Activated CD4-positive, alpha-beta memory T cell treated with anti-CD3 and anti-CD28 coated beads for 36 hours (primary cell): ENCODE measurements around the gene NUP54. TPM values are rescaled to one million over a fixed set of nuclear protein-coding genes. Genes with fewer than 3 reads are reported as not detected.

ENCODE experiments used
- CTCF ChIA-PET: fragments of 350-600 bp; sonication (Branson Sonifier 250); formaldehyde crosslinking; loops from one replicate; lab custom pipeline; 2021; ENCODE audit warnings: antibody characterized with exemption, inconsistent platforms; lab: Charles Lee
- POLR2A ChIA-PET: fragments of 350-600 bp; sonication (Branson Sonifier 250); formaldehyde crosslinking; loops from one replicate; lab custom pipeline; 2021; ENCODE audit warnings: antibody characterized with exemption; lab: Charles Lee
- DNase-seq: peaks from one replicate; pipeline ENCODE4 v3.0.0-alpha.2; 2020
- H3K27ac Mint-ChIP-seq: one replicate; pipeline ENCODE4 v1.8.0; 2021; ENCODE audit warnings: mixed read lengths
- H3K27me3 Mint-ChIP-seq: one replicate; pipeline ENCODE4 v1.8.0; 2021; ENCODE audit warnings: mixed read lengths
- H3K36me3 Mint-ChIP-seq: one replicate; pipeline ENCODE4 v1.8.0; 2021; ENCODE audit warnings: mixed read lengths
- H3K4me1 Mint-ChIP-seq: one replicate; pipeline ENCODE4 v1.8.0; 2021; ENCODE audit warnings: low read depth, mixed read lengths
- H3K4me3 Mint-ChIP-seq: one replicate; pipeline ENCODE4 v1.8.0; 2021; ENCODE audit warnings: mild to moderate bottlenecking, mixed read lengths
- H3K9me3 Mint-ChIP-seq: one replicate; pipeline ENCODE4 v1.8.0; 2021; ENCODE audit warnings: mixed read lengths
- intact Hi-C: fragments of 100-400 bp; cut with micrococcal nuclease; formaldehyde crosslinking; loops from one replicate; pipeline ENCODE4 v1.15.1; 2023
- total RNA-seq, 2 experiments: library from RNA; stranded (reverse); gene quantifications; one replicate each; pipeline ENCODE4 v1.2.3, GENCODE V29; 2021

Gene NUP54
- total RNA-seq, 2 experiments from 2014 or later: 51.3 to 55.9 TPM

DNA sequence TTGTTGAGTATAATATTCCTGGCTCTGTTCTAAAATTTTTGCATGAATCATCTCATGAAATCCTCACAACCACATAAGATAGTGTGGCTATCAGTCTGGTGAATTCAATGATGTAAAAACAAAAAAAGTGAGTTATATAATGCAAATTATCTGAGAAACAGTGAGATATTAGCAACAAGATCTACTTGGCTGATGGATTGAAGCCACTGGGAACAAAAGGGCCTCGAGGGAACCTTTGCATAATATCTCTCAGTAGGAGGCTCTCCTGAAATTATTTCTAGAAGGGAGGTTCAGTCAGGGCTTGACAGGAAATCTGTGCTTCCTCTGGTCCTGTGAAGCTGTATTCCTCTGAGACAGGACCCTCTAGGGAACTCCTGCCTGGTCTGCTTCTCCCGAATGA, 30.1 kb upstream of the NUP54 start:
- intact Hi-C loops: no loop called here
- ChIA-PET POLR2A (no interaction called here), CTCF (interaction anchor here (1.3 to 8.6 kb wide), 8 partner anchors 8 to 326 kb away, joined by 4 to 274 read pairs (median 10); no protein-coding TSS in a partner anchor)
- no peaks in the 10 kb centered on the region for H3K27me3 Mint-ChIP-seq
- no peak for DNase-seq
- no peaks in the 10 kb centered on the region for H3K9me3 Mint-ChIP-seq
- no peaks in the 10 kb centered on the region for H3K4me1 Mint-ChIP-seq
- no peak overlapping the region for H3K4me3 Mint-ChIP-seq
- H3K36me3 Mint-ChIP-seq: peaks cover 6% of the 10 kb centered on the region
- no peak overlapping the region for H3K27ac Mint-ChIP-seq

DNA sequence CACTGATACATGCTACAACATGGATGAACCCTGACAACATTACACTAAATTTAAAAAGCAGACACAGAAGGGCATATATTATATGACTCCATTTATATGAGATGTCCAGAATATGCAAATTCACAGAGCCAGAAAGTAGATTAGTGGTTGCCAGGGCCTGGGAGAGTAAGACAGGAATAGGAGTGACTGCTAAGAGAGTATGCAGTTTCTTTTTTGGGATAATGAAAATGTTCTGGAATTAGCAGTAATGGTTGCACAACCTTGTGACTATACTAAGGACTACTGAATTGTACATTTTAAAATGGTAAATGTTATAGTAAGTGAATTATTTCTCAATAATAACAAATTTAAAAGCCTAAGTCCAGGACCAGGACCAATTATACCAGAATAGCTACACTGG, 29.5 kb upstream of the NUP54 start:
- intact Hi-C loops: no loop called here
- H3K4me1 Mint-ChIP-seq: no peaks in the 10 kb centered on the region
- no peaks in the 10 kb centered on the region for H3K9me3 Mint-ChIP-seq
- H3K27me3 Mint-ChIP-seq: no peaks in the 10 kb centered on the region
- ChIA-PET POLR2A (no interaction called here), CTCF (interaction anchor here (1.6 to 8.6 kb wide), 2 partner anchors 199 to 327 kb away, joined by 6 to 274 read pairs; no protein-coding TSS in a partner anchor)
- no peak for DNase-seq
- peaks cover 9% of the 10 kb centered on the region for H3K36me3 Mint-ChIP-seq
- no peak overlapping the region for H3K27ac Mint-ChIP-seq
- H3K4me3 Mint-ChIP-seq: no peak overlapping the region

DNA sequence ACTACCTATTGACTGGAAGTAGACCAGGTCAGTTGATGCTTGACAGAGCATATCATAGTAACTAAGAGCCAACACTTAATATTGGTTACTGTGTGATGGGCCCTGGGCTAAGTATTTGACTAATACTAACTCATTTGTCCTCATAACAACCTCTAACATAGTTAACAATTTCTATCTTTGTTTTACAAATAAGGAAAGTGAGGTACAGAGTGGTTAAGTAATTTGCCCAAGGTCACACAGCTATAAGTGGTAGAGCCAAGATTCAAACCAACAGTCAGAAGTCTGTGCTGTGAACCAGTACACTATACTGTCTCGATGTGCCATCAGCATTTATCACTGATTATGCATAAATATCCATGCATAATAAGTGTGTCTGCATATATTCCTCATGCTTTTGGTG, 27.1 kb upstream of the NUP54 start:
- ChIA-PET CTCF (interaction anchor here (1.5 kb wide), 1 partner anchor 203 kb away, joined by 5 read pairs; no protein-coding TSS in a partner anchor), POLR2A (no interaction called here)
- H3K27ac Mint-ChIP-seq: no peak overlapping the region
- H3K27me3 Mint-ChIP-seq: no peaks in the 10 kb centered on the region
- DNase-seq: no peak
- H3K4me3 Mint-ChIP-seq: no peak overlapping the region
- H3K9me3 Mint-ChIP-seq: no peaks in the 10 kb centered on the region
- H3K4me1 Mint-ChIP-seq: no peaks in the 10 kb centered on the region
- intact Hi-C loops: no loop called here
- H3K36me3 Mint-ChIP-seq: peaks cover 9% of the 10 kb centered on the region

DNA sequence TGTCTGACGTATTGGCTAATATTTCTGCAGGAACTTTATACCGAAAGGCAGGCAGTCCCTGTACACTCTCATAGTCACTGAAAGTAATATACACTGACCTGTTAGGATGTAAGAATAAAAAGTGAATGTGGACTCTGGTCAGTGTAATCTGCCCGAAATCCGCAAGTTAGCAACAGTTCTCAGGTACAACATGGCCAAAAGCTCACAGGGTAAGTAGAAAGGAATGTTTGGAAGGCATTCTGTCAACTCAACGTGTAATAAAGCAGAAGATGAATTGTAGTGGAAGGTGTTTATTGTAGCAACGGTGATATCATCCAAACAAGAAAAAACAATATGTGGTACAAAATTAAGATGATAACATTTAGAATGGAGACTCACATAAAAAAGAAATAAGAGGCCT, 26.0 kb upstream of the NUP54 start:
- H3K36me3 Mint-ChIP-seq: peaks cover 9% of the 10 kb centered on the region
- DNase-seq: no peak
- H3K4me3 Mint-ChIP-seq: no peak overlapping the region
- ChIA-PET CTCF (interaction anchor here (1.6 kb wide), 1 partner anchor 203 kb away, joined by 6 read pairs; no protein-coding TSS in a partner anchor), POLR2A (no interaction called here)
- intact Hi-C loops: no loop called here
- H3K27ac Mint-ChIP-seq: no peak overlapping the region
- no peaks in the 10 kb centered on the region for H3K4me1 Mint-ChIP-seq
- H3K27me3 Mint-ChIP-seq: no peaks in the 10 kb centered on the region
- H3K9me3 Mint-ChIP-seq: no peaks in the 10 kb centered on the region

DNA sequence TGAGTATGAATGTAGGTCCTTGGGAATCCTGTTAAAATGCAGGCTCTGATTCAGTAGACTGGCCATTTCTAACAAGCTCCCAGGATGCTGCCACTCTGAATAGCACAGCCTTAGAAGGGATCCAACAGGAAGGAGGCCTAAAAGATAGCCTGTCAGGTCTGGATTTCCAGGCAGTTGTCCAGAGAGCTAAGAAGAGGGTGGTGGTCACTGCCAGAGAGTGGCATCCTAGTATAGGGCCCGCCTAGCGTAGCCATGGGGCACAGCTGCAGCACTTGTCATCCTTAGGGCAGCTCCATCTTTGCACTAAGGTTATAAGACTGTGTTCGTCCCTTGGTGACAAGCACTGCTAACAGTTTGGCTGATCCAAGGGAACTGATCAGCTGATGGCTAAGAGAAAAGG, 20.5 kb upstream of the NUP54 start:
- peaks cover 5% of the 10 kb centered on the region for H3K36me3 Mint-ChIP-seq
- intact Hi-C loops: no loop called here

DNA sequence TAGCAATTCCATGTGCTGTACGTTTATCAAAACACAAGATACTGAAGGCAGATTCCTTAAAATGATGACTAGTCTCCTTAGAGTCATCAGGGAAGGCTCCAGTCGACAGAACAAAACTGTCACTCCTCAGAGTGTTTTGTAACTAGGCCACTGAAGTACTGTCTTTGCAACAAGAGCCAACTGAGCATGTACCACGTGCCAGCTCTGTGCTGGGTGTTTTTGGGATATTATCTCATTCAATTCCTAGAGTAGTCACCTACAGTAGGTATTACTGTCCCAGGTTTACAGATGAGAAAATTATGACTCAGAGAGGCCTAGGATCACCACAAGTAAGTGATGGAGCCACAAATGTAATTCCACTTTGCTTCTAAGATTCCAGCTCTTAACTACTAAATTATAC, 18.3 kb upstream of the NUP54 start:
- POLR2A ChIA-PET: no interaction called here
- no peak for DNase-seq
- H3K27me3 Mint-ChIP-seq: no peaks in the 10 kb centered on the region
- H3K4me3 Mint-ChIP-seq: no peak overlapping the region
- H3K36me3 Mint-ChIP-seq: peaks cover 3% of the 10 kb centered on the region
- intact Hi-C loops: no loop called here
- H3K27ac Mint-ChIP-seq: no peak overlapping the region
- CTCF ChIA-PET: interaction anchor here (1.8 kb wide), 1 partner anchor 14 kb away, joined by 10 read pairs; no protein-coding TSS in a partner anchor
- H3K4me1 Mint-ChIP-seq: no peaks in the 10 kb centered on the region
- H3K9me3 Mint-ChIP-seq: no peaks in the 10 kb centered on the region

More for the DNA sequence above, 20.5 kb upstream of the NUP54 start:
- Mint-ChIP-seq H3K4me1 (no peaks in the 10 kb centered on the region), H3K27me3 (no peaks in the 10 kb centered on the region), H3K27ac (no peak overlapping the region), H3K9me3 (no peaks in the 10 kb centered on the region), H3K4me3 (no peak overlapping the region)
- CTCF ChIA-PET: interaction anchor here (4.1 kb wide), 1 partner anchor 11 kb away, joined by 19 read pairs; no protein-coding TSS in a partner anchor
- POLR2A ChIA-PET: no interaction called here
- no peak for DNase-seq

DNA sequence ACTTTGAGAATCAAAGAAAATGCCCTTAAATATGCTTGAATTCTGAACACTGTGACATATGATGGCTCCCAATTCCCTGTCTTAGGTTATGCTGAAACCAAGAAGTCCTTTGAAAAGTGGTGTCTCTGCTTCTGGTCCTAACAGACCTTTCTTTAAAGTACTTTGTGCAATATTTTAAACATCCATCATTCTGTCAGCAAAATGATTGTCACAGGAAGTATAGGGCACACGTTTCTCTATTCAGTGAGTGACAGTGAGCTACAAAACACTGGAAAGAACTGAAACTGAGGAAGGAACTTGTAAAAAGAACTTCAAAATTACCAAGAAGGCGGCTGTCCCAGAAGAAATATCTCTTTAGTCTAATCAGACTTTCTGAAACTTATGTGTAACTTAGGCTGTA, 12.2 kb upstream of the NUP54 start:
- DNase-seq: no peak
- H3K36me3 Mint-ChIP-seq: no peaks in the 10 kb centered on the region
- peaks cover 1% of the 10 kb centered on the region for H3K9me3 Mint-ChIP-seq
- intact Hi-C loops: no loop called here
- H3K27me3 Mint-ChIP-seq: no peaks in the 10 kb centered on the region
- H3K4me3 Mint-ChIP-seq: no peak overlapping the region
- ChIA-PET POLR2A (no interaction called here), CTCF (interaction anchor here (1.9 kb wide), 1 partner anchor 19 kb away, joined by 5 read pairs; no protein-coding TSS in a partner anchor)
- H3K27ac Mint-ChIP-seq: no peak overlapping the region
- H3K4me1 Mint-ChIP-seq: no peaks in the 10 kb centered on the region

DNA sequence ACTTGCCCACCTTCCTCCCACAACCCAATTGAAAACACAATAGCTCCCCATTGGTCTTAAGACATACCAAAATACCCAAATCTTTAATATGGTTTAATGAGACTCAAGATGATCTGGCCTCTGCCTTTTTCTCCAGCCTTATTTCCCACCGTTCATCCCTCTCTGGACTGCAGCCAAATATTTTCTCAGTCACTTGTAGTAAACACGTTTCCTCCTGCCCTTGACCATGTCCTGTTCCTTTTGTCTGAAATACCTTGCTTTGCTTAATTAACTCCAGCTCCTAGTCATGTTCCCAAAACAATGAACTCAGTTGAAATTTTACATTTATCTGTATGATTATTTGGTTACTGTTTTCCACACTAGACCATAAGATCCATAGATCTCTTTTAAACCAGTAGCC, 8.4 kb upstream of the NUP54 start:
- no peak for DNase-seq
- no peaks in the 10 kb centered on the region for H3K4me1 Mint-ChIP-seq
- H3K27me3 Mint-ChIP-seq: no peaks in the 10 kb centered on the region
- ChIA-PET CTCF (interaction anchor here (0.6 to 2.6 kb wide), 2 partner anchors 23 to 274 kb away, joined by 4 to 8 read pairs; no protein-coding TSS in a partner anchor), POLR2A (no interaction called here)
- H3K27ac Mint-ChIP-seq: no peak overlapping the region
- H3K9me3 Mint-ChIP-seq: peaks cover 10% of the 10 kb centered on the region
- no peak overlapping the region for H3K4me3 Mint-ChIP-seq
- intact Hi-C loops: no loop called here
- no peaks in the 10 kb centered on the region for H3K36me3 Mint-ChIP-seq

DNA sequence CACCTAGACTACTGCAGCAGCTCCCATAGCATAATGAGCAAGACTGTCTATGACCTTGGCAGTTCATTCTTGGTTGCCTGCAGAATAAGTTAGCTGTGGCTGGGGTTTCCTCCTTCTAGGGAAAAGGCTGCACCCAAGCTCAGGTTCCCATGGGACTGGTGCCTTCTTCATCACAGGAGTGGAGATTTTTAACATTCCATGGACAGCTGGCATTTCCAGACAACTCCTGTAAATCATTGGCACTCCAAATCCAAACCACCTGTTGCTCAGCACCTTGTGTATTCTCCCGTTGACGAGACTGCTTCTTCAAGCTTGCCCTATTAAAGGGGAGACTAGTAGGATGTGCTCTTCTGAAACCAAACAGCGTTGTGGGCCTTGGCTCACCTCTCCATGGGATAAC, 7.8 kb upstream of the NUP54 start:
- CTCF ChIA-PET: interaction anchor here (0.6 to 2.6 kb wide), 2 partner anchors 24 to 274 kb away, joined by 4 to 8 read pairs; no protein-coding TSS in a partner anchor
- no peak overlapping the region for H3K27ac Mint-ChIP-seq
- H3K36me3 Mint-ChIP-seq: no peaks in the 10 kb centered on the region
- H3K9me3 Mint-ChIP-seq: peaks cover 10% of the 10 kb centered on the region
- DNase-seq: no peak
- no peaks in the 10 kb centered on the region for H3K4me1 Mint-ChIP-seq
- intact Hi-C loops: no loop called here
- POLR2A ChIA-PET: no interaction called here
- no peaks in the 10 kb centered on the region for H3K27me3 Mint-ChIP-seq
- no peak overlapping the region for H3K4me3 Mint-ChIP-seq

DNA sequence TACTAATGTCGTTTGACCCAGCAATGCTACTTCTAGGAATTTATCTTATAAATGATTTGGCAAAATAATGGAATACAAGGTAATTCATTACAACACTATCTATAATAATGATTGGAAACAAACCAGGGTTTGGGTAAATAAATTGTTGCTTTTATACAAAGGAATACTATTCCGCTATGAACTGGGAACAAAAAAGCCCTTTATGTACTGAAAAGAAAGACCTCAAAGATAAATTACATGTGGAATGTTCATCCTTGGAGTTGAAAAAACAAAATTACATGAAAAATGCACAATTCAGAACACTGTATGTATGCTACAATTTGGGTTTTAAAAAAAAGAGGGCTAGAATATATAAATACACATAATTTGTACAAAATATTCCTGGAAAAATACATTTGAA, 5.2 kb upstream of the NUP54 start:
- Mint-ChIP-seq H3K4me1 (peaks cover 11% of the 10 kb centered on the region), H3K27me3 (no peaks in the 10 kb centered on the region), H3K9me3 (peaks cover 10% of the 10 kb centered on the region), H3K36me3 (peaks cover 2% of the 10 kb centered on the region), H3K4me3 (no peak overlapping the region), H3K27ac (no peak overlapping the region)
- ChIA-PET CTCF (no interaction called here), POLR2A (no interaction called here)
- intact Hi-C loops: no loop called here
- DNase-seq: no peak

DNA sequence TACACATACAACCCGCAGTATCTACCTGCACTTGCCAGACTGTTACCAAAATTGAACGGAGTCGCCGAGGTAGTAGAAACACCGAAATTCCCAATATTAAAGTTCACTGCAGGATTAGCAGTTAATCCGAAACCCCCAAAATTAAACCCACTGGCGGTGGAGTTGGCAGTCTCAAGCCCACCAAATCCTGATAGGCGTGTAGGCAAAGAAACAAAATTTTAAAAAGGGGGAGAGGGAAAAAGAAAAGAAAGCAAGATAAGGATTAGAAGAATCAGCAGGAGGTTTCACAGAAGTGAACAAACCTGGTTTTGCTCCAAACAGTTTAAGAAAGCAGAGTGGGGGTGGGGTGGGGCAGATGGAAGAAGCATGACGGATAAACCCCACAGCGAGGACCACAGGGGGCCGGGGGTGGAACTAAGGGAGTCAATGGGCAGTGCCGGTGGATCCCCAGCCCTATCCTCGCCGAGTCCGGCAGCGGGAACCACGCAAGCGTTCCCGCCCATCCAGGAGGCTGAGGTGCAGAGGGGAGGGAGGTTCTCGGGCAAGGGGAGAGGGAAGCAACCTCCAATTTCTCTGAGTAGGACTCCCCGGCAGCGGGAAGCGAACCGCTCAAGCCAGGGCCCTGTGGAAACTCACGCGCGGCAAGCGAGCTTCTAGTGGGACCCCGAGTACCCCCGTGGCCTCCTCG, 599 bp downstream of the NUP54 start:
- ChIA-PET POLR2A (interaction anchor here (0.9 to 1.5 kb wide), 3 partner anchors 207 to 423 kb away, joined by 3 to 4 read pairs (median 3); partner anchors contain the start of genes NAAA and USO1), CTCF (interaction anchor here (1.5 to 1.6 kb wide), 2 partner anchors 208 to 231 kb away, joined by 3 to 4 read pairs; no protein-coding TSS in a partner anchor)
- Mint-ChIP-seq H3K9me3 (no peaks in the 10 kb centered on the region), H3K27ac (peak overlapping the region; percentile 88), H3K4me1 (peaks cover 25% of the 10 kb centered on the region), H3K36me3 (peaks cover 10% of the 10 kb centered on the region), H3K27me3 (no peaks in the 10 kb centered on the region), H3K4me3 (peak overlapping the region; percentile 91)
- DNase-seq: peak; percentile 70
- intact Hi-C loops: loop anchor here (1.0 to 5.0 kb wide), 5 partner anchors 65 to 423 kb away; partner anchors contain the start of genes NAAA, SCARB2, SDAD1 and USO1

DNA sequence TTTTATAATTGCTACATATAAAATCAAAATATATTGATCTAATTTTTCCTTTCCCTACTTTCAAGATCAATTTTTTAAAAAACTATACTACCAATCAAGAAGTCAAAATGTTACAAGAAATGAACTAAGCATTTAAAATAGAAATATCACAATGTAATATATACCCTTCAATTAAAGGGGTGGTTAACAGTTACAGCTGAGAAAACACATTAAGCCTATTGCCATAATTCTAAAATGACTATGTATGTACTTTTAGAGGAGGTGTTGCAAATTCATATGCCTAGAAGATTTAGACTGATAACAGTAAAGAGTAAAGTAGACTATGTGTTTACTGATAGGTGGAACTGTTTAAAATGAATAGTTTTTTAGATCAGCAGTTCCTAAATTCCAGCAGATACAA, 3.7 kb downstream of the NUP54 start:
- no peak overlapping the region for H3K27ac Mint-ChIP-seq
- intact Hi-C loops: no loop called here
- CTCF ChIA-PET: no interaction called here
- peaks cover 28% of the 10 kb centered on the region for H3K4me1 Mint-ChIP-seq
- H3K4me3 Mint-ChIP-seq: no peak overlapping the region
- peaks cover 26% of the 10 kb centered on the region for H3K36me3 Mint-ChIP-seq
- no peaks in the 10 kb centered on the region for H3K9me3 Mint-ChIP-seq
- H3K27me3 Mint-ChIP-seq: no peaks in the 10 kb centered on the region
- no peak for DNase-seq
- POLR2A ChIA-PET: no interaction called here
